Skeletal muscle tissue (tissue), 4 donors: Measurements from ENCODE around the gene MSANTD7. TPM values are rescaled to one million over a fixed set of nuclear protein-coding genes. Genes with fewer than 3 reads are reported as not detected.
A peak's percentile ranks its signal among the peaks of the same experiment; 100 is the strongest.

Experiments
- H3K27ac ChIP-seq: one replicate; pipeline ENCODE4 v1.7.0; 2013; ENCODE audit warnings: mild to moderate bottlenecking, low read depth, low read length, inconsistent platforms
- H3K27me3 ChIP-seq, 3 donors: one replicate each; pipeline ENCODE4 v1.7.0; 2013; ENCODE audit warnings: low read length in 3 of 3; ENCODE audit not compliant: control insufficient read depth in 3 of 3, insufficient read depth in 3 of 3
- H3K36me3 ChIP-seq, 3 donors: one replicate each; pipeline ENCODE4 v1.7.0; 2013; ENCODE audit warnings: low read length in 3 of 3; ENCODE audit not compliant: control insufficient read depth in 3 of 3, insufficient read depth in 3 of 3
- H3K4me1 ChIP-seq, 3 donors: one replicate each; pipeline ENCODE4 v1.7.0; 2013; ENCODE audit warnings: low read length in 3 of 3, mild to moderate bottlenecking in 3 of 3; ENCODE audit not compliant: control insufficient read depth in 3 of 3, insufficient read depth in 3 of 3
- H3K4me3 ChIP-seq, 3 donors: one replicate each; pipeline ENCODE4 v1.7.0; 2013; ENCODE audit warnings: low read length in 3 of 3
- H3K9ac ChIP-seq, 3 donors: one replicate each; pipeline ENCODE4 v1.7.0; 2013; ENCODE audit warnings: low read length in 3 of 3, mild to moderate bottlenecking in 3 of 3, moderate library complexity in 2 of 3, low read depth in 1 of 3
- H3K9me3 ChIP-seq, 3 donors: one replicate each; pipeline ENCODE4 v1.7.0; 2013; ENCODE audit warnings: low read length in 3 of 3; ENCODE audit not compliant: control insufficient read depth in 3 of 3
- total RNA-seq: library from RNA; depleted of rRNA; stranded (reverse); fragments of >200 nt; gene quantifications from one replicate; pipeline ENCODE4 v1.2.3, GENCODE V29; 2014
- donor health status: Osteomylitis.

MSANTD7 gene
- total RNA-seq, 1 donor from 2014 or later: 12.0 TPM

DNA sequence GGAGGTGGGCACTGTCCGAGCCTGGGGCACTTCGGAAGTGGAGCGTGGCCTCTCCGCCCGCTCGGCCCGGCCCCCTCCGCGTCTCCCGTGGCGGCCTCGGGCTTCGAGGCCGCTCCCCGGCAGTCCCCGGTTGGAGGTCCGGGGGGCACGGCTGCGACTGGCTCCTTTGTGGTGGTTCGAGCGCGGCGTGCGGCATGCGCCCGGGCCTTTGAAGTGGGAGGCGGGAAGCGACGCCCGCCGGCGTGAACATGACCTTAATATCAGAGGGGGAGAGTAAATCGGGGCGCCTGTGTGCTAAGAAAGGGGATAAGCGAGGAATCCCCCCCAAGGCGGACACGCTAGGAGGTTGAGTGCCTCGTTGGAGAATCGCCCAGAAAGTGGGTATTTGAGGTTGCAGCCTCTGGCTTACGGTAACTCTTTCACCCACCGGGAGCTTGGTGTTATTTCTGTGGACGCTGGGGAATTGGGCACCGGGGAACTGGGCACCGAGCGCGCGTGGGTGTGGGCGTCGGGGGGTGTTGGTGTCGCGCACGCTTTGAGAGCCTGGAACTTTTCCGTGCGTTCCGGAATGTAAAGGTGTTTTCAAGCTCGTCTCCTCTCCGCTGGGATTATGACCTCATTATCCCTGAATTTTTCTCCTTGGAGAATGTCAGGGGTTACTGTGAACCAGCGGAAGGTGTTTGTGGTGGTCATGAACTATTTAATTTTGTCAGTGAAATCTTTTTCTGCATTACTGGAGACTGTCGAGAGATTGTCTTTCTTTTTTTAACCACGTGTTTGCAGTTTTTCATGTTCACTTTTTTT, 41.2 kb downstream of the MSANTD7 start:
- no peaks in the 10 kb centered on the region for H3K36me3 ChIP-seq
- peaks cover 21 to 35% (median 29%) of the 10 kb centered on the region in 3 donors for H3K4me1 ChIP-seq
- H3K27me3 ChIP-seq: no peaks in the 10 kb centered on the region
- peak overlapping the region; percentile 95 for H3K27ac ChIP-seq
- H3K9me3 ChIP-seq: no peaks in the 10 kb centered on the region
- H3K4me3 ChIP-seq: peak overlapping the region; percentile 91 to 96 (median 94)
- peak overlapping the region; percentile 85 to 94 (median 86) for H3K9ac ChIP-seq

DNA sequence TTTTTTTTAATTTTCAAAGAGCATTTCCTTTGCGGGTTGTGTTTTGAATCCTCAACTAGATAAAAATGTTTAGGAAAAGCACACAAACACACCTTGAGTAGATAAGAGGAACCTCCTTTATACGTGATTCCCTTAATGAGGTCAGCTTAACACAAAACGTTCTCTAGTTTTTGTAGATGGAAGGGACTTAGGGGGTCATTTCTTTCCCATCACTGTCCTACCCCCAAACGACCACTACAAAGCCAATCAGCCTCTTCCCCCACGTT, 41.8 kb downstream of the MSANTD7 start:
- H3K4me1 ChIP-seq: peaks cover 21 to 35% (median 29%) of the 10 kb centered on the region in 3 donors
- H3K27ac ChIP-seq: no peak overlapping the region
- peak overlapping the region; percentile 52 to 94 (median 91) for H3K4me3 ChIP-seq
- no peaks in the 10 kb centered on the region for H3K27me3 ChIP-seq
- no peaks in the 10 kb centered on the region for H3K9me3 ChIP-seq
- H3K36me3 ChIP-seq: no peaks in the 10 kb centered on the region
- H3K9ac ChIP-seq: peak overlapping the region in 2 of 3 donors; percentile 85 to 94

DNA sequence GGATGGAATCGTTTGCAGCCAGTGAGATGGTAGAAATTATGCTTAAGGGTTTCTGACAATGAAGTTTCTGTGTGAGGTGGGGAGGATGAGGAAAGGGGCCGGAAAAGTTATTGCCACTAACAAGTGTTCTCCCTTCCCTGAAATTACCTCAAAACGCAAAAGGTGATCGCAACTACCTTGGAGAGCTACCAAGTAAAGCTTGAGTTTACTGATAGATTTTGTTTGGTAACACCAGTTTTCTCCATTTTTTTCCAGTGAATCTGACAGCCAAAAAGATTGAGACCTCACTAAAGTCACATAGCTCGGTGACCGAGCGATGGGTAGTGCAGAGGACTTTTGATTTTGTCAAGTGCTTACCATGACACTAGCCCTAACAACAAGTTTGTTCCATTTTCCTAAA, 42.1 kb downstream of the MSANTD7 start:
- Histone ChIP-seq H3K9ac (peak overlapping the region in 1 of 3 donors; percentile 85), H3K9me3 (no peaks in the 10 kb centered on the region), H3K27ac (no peak overlapping the region), H3K27me3 (no peaks in the 10 kb centered on the region), H3K4me3 (peak overlapping the region in 2 of 3 donors; percentile 91 to 94), H3K4me1 (peaks cover 21 to 35% (median 29%) of the 10 kb centered on the region in 3 donors), H3K36me3 (no peaks in the 10 kb centered on the region)

DNA sequence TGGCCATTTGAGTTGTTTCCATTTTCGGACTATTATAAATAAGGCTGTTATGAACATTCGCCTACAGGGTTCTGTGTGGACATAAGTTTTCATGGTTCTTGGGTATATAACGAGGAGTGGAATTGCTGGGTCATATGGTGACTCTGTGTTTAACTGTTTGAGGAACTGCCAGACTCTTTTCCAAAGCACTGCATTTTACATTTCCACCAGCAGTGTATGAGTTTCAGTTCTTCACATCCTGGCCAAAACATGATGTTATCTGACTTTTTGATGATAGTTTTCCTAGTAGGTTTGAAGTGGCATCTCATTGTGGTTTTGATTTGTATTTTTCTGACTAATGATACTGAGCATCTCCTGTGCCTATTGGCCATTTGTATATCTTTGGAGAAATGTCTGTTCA, 46.0 kb downstream of the MSANTD7 start:
- Histone ChIP-seq H3K36me3 (peaks cover 0 to 4% (median 0%) of the 10 kb centered on the region in 3 donors), H3K9me3 (no peaks in the 10 kb centered on the region), H3K9ac (no peak overlapping the region), H3K4me1 (peaks cover 9 to 12% (median 11%) of the 10 kb centered on the region in 3 donors), H3K27me3 (no peaks in the 10 kb centered on the region), H3K27ac (no peak overlapping the region), H3K4me3 (no peak overlapping the region)

Other genes with a start within 250 kb of the MSANTD7 start
- 13.6 TPM for gene FAM107B, start 63.4 kb upstream of the MSANTD7 start, total RNA-seq
- gene CDNF, start 269 bp upstream of the MSANTD7 start, total RNA-seq: 1.0 TPM
- 11.0 TPM for gene HSPA14, start within 50 bp of the MSANTD7 start, total RNA-seq
- gene SUV39H2, start 40.6 kb downstream of the MSANTD7 start, total RNA-seq: 13.0 TPM
- 4.7 TPM for gene DCLRE1C, start 115.8 kb downstream of the MSANTD7 start, total RNA-seq
- not detected for gene MEIG1, start 121.1 kb downstream of the MSANTD7 start, total RNA-seq
- 1.0 TPM for gene OLAH, start 205.6 kb downstream of the MSANTD7 start, total RNA-seq